Skeletal muscle cell (primary cell): ENCODE results near the gene ITGB1.
A peak's percentile ranks its signal among the peaks of the same experiment; 100 is the strongest.
"Not testable (repeated sequence)": the region's sequence is repeated elsewhere in the genome, so short reads cannot be mapped to it uniquely, and the experiment has no call there.

ENCODE experiments used
- DNase-seq: peaks from one replicate; pipeline ENCODE4 v3.0.0-alpha.2; 2010; ENCODE audit warnings: low read depth
- H3K4me3 ChIP-seq: 2 replicates; pipeline ENCODE4 v1.5.1; 2011; ENCODE audit warnings: low read depth, mild to moderate bottlenecking, control low read depth, low read length, moderate library complexity

The ITGB1 gene

DNA sequence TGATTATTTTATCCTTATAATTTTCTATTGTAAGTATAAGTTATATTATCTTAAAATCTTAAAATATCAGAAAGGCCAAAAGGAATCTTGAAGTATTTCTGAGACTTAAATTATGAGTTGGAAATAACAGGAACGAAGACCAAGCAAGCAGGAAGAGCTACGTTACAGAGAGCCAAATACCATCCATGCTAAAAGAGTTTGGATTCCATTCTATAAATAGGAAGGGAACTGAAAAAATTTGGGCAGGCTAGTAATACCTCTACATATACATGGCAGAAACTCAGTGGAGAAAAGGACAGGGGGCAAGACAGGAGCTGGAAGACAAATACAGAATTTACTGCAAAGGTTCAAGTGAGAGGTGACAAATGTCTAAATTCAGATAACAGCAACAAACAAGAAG, 16.7 kb downstream of the ITGB1 start:
- no peak overlapping the region for H3K4me3 ChIP-seq
- no peak for DNase-seq

DNA sequence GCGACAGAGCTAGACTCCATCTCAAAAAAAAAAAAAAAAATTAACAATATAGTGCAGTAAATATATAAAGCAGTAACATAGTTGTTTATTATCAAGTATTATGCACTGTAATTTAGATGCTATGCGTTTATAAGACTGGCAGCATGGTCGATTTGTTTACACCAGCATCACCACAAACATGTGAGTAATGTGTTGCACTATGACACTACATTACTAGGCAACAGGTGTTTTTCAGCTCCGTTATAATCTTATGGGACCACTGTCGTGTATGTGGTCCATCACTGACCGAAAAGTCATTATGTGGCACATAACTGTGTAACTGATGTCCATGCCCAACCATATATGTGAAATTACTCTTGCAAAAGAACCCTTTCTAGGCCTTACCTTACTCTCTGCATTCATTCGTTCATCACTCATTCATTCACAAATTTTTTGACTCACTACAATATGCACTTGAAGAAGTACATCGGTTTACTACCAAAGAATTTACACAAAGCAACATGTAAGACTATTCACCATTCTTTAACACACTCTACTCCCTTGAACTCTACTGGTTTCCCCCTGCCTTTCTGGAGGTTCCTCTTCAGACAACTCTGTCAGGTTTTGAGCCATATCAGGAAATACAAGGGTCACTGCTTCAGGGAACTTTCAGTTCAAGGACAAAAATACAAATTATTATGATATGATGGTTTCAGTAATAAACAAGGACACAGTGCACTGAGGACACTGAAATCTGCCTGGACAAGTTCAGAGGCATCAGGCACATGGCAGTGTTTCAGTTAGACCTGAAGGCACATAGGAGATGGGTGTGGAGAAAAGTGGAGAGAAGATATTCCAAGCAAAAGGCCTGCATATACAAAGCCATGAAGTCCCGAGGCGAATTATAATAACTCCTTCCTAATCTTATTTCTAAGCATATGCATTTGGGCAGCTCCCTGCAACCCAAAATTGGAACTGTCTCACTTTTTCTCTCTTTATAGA, 17.4 kb downstream of the ITGB1 start:
- no peak overlapping the region for H3K4me3 ChIP-seq
- no peak for DNase-seq

DNA sequence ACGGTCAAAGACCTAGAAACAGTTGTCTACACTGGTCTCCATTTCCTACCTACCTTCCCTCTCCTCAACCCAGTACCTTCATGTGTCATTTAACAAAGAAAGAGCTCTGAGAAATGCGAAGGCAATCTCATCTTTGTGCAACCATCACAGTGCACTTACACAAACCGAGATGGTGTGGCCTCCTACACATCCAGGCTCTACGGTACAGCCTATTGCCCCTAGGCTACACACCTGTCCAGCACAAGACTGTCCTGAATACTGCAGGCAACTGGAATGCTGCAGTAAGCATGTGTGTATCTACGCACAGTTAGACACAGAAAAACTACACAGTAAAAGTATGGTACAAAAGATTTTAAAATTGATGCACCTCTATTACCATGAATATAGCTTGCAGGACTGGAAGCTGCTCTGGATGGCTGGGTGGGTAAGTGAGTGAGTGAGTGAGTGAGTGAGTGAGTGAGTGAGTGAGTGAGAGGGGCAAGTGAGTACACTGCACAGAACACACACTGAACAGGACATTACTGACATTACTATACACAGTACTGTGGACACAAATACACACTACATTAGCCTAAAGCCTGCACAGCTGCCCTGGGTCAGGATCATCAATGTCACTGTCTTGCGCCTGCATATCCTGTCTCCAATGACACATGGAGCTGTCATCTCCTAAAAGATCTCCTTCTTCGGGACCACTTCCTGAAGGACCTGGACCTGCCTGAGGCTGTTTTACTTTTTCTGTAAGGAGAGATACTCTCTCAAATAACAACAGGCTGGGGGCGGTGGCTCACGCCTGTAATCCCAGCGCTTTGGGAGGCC, 18.5 kb downstream of the ITGB1 start:
- no peak for DNase-seq
- no peak overlapping the region for H3K4me3 ChIP-seq

DNA sequence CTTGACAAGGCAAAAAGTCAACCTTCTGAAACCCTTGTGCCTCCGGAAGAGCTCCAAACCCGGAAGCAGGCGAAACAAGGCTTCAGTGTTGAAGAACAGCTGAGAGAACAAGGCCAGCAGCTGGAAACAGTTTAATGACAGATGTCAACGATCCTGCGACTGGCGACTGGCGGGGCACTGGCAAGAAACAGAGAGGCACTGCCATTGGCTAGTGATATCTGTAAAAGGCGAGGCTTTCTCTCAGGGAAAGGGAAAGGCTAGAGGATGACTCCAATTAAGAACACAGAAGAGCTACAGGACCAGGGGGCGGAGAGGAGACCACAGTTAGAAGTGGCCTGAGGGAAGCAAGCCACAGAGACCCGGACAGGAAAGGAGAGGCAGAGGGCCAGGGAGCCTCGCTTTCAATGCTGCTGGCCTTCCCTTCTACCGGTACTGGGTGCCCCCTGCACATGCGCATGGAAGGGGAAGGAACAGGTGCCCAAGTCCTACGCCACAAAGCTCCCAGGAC, 19.4 kb downstream of the ITGB1 start:
- peak overlapping the region; percentile 10 for H3K4me3 ChIP-seq
- no peak for DNase-seq

DNA sequence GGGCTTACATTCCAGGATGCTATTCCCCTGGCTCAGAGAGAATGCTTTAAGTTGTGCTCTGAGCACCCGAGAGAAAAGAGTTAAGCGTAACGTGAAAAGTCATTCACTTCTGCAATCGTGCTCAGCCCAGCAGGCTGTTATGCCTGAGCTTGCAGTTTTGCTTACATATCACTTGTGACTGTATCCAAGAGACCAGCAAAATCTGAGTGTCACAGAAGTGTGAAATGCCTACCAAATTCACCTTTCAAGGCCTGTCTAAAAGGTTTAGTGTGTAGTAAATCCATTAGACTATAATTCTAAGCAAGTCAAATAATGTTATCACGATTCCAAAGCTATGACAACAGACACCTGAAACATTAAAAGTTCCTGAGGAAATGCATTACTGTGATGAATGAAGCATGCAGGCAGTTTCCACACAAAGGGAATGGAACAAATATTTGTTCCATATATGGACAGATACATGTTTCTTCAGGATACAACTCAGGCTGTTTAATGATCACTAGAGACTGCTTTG, 20.1 kb downstream of the ITGB1 start:
- H3K4me3 ChIP-seq = no peak overlapping the region
- DNase-seq = no peak

DNA sequence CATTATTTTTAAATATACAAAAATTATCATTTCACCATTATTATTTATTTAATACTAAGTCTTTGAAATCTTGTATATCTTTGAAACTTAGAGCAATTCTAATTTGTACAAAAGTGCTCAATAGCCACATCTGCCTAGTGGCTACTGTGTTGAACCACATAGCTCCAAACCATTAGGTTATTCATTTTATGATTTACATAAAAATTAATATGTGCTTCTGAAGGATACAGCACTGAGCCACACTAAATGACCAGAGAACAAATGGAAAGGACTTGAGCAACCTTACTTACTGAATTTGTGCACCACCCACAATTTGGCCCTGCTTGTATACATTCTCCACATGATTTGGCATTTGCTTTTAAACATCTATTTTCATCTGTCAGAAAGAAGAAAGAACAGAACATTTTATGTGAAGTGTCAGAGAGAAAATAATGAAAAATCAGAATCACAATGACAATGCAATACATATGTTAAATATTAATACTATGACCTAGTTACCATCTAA, 25.8 kb downstream of the ITGB1 start:
- H3K4me3 ChIP-seq = no peak overlapping the region
- DNase-seq = no peak

DNA sequence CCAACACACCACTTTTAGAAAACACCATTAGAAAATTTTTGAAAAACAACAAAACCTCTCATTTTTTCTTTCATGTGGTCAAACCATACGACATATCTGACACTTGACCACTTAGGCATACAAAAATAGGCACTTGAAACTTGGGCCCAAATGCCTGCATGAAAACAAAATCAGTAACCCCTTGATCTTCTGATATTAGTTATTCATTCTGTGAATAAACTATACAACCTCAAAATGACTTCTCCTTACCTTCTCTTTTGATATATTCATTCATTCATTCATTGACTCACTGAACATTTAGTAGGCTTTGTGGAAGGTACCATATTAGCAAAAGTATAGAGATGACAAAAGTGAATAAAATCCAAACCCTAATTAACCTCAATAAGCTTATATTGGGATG, 26.4 kb downstream of the ITGB1 start:
- DNase-seq = no peak
- H3K4me3 ChIP-seq = no peak overlapping the region

DNA sequence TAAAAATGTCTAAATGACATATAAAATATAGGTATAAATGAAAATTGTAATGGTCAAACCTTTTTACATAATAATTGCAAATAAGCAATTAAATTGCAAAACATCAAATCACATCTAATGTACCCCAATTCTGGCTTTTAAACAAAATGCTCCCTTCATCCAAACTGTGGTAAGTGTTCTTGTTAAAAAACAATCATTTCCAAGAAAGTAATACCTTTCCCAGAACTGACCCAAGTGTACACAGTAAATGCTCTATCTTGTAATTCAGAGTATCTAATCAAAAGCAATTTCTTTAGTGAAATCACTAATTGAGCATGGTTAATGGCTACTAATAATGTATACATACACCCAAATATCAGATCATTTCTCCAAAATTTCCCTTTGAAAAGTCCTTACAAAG, 28.0 kb downstream of the ITGB1 start:
- H3K4me3 ChIP-seq = no peak overlapping the region
- no peak for DNase-seq

DNA sequence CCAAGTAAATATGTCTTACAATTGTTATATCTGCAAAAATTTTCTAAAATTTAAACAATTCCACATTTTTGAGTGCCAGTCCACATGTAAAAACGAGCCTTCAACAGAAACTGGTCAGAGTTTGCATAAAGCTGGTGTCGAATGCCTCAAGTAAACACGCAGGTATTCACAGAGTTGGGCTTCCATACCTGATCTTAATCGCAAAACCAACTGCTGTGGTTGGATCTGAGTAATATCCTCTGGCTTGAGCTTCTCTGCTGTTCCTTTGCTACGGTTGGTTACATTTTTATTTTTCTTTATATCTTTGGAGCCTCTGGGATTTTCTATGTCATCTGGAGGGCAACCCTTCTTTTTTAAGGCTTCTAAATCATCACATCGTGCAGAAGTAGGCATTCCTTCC, 28.4 kb downstream of the ITGB1 start:
- DNase-seq = no peak

DNA sequence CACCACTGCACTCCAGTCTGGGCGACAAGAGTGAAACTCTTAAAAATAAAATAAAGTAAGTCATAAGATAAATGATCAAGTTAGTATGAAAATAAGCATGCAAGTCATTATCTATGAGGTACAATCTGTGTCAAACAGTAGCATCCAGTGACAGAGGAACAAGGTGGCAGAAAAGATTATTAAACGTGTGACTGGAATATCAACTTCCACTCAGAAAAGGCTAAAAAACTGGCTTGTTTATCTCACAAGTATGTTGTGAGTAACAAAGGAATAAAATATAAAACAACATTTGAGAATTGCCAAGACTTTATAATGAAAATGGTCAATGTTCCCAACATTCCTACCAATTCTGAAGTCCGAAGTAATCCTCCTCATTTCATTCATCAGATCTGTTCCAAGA, 30.3 kb downstream of the ITGB1 start:
- DNase-seq = no peak
- no peak overlapping the region for H3K4me3 ChIP-seq

More for the DNA sequence above, 28.4 kb downstream of the ITGB1 start:
- no peak overlapping the region for H3K4me3 ChIP-seq

DNA sequence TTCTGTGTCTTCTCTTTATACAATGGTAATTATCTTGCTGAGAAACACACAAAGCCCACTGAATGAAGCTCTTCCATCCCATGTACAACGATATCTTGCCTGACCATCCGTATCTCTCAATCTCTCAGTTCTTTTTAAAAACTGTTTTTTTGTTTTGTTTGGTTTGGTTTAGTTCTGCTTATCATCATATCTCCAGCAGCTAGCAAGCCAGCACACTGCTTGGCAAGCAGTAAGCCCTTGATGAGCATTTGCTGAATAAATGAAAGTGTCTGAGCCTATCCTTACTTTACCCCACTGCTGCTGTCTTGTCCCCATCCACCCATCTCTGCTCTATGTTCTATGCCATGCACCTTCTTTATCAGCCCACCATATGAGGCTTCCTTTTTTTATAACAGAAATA, 34.2 kb downstream of the ITGB1 start:
- DNase-seq = no peak
- H3K4me3 ChIP-seq = no peak overlapping the region

DNA sequence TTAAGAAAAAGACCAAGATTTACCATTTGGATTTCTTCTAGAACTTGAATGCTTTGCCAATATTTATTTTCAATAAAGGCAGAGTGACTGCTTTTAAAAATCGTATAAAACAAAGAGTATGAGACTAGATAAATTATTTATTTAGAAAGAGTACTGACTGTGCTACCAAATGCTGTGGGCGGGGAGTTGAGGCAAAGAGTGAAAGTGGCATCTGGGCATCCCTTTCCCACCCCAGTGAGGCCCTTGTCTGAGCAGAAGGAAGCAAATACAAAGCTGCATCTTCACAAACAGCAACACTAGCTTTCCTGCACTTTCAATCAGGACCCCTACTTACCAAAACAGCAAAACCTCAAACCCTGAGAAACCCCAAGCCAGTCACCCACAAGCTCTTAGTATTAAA, 34.9 kb downstream of the ITGB1 start:
- H3K4me3 ChIP-seq = no peak overlapping the region
- no peak for DNase-seq

DNA sequence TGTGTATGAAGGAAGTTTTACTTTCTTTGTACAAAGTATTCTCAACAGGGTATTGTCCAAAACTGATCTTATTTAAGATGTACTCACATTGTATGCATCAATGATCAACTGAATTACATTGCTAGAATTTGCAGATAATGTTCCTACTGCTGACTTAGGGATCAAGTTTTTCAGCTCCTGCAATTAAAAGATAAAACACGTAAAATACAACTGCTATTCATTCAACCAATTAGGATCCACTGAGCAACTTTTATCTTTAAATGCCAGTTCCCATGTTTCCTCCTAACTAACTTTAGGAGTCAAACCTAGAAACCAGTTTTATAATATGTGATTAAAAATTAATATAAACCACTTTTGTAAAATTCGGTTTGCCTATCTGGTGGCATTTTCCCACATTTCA, 35.9 kb downstream of the ITGB1 start:
- H3K4me3 ChIP-seq = no peak overlapping the region
- no peak for DNase-seq

DNA sequence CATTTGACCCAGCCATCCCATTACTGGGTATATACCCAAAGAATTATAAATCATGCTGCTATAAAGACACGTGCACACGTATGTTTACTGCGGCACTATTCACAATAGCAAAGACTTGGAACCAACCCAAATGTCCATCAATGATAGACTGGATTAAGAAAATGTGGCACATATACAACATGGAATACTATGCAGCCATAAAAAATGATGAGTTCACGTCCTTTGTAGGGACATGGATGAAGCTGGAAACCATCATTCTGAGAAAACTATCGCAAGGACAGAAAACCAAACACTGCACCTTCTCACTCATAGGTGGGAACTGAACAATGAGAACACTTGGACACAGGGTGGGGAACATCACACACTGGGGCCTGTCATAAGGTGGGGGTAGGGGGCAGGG, 40.2 kb downstream of the ITGB1 start:
- not testable (repeated sequence) for H3K4me3 ChIP-seq, DNase-seq

DNA sequence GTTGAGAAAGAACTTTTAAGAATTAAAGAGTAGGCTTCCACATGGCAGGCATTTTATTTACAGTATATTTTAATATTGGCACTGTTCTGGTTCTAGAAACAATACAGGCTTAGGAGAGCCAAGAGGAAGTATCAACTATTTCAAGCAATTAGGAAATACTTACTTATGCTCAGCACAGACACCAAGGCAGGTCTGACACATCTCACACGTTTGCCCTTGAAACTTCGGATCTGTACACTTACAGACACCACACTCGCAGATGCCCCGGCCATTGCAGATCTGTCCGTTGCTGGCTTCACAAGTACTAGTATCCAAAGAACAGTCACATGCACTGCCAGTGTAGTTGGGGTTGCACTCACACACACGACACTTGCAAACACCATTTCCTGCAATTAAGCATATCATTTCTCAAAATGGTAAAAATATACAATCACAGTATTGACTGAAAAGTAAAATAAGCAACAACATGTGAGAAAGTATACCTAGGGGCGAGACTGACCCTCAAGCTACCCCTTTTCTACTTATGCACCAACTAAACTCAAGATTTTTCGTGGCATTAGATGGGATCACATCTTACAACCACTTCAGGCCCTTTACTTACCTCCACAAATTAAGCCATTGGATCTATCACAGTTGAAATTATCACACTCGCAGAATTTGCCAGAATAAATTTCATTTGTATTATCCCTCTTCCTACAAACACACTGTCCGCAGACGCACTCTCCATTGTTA, 46.6 kb downstream of the ITGB1 start:
- no peak for DNase-seq
- H3K4me3 ChIP-seq = no peak overlapping the region

DNA sequence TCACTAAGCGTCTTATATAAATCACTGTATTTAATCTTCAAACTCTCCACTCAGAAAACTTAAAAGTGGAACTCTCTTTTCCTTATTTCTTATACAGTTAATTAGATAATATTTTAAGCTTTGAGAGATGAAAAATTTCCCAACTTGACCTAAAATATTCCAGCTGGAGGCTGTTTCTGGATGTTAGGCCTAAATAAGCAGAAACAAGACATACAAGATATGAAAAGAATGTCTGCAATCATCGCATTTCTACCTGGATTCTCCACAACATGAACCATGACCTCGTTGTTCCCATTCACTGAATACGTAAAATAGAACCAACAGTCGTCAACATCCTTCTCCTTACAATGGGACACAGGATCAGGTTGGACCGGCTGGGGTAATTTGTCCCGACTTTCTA, 48.1 kb downstream of the ITGB1 start:
- H3K4me3 ChIP-seq = not testable (repeated sequence)

DNA sequence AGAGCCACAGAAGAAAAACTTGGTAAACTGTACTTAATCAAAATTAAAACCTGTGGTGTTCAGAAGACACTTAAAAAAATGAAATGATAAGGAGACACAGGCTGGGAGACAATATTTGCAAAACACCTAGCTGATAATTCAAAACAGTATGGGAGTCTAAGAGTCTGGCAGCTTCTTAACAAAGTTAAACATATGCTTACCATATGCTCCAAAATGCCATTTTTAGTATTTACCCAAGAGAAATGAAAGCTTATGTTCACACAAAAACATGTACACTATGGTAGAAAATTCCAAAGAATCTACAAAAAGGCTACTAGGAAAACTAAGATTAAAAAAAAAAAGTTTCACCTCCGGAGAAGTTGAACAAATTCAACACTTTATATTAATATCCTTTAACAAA, 48.6 kb downstream of the ITGB1 start:
- H3K4me3 ChIP-seq = no peak overlapping the region
- DNase-seq = no peak

More for the DNA sequence above, 48.1 kb downstream of the ITGB1 start:
- not testable (repeated sequence) for DNase-seq

DNA sequence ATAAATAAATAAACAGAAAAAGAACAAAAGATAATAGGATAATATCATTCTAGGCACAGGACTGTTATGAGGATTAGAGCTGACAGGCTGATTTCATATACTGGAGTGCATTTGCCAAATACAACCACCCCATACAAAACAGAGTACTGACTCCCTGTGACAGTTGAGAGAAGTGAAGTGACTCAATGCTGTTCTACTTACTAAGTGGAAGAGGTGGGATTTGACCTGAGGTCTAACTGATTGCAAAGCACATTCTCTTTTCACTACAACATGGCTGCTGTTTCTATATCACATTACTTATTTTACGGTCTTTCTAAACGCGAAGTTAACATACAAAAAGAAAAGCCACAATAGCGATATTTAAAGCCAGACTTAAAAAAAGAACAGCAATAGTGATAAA, 51.4 kb downstream of the ITGB1 start:
- H3K4me3 ChIP-seq = no peak overlapping the region
- DNase-seq = no peak

DNA sequence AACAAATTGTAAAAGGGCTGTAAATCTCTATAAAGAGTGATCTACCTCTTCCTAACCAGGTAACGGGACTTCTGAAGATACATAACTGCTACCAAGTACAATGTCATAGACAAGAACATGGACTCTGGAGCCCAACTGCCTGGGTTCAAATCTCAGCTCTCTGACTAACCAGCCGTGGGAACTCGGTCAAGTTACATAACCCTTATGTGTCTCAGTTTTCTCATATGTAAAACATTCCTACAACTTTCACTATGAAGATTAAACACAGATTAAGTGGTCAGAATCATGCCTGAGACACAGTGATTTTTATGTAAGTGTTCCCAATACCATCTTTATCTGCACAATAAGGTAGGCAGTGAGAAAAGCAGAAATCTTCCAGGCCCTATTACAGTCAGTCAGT, 52.6 kb downstream of the ITGB1 start:
- no peak overlapping the region for H3K4me3 ChIP-seq
- DNase-seq = no peak
